Esophagus squamous epithelium (tissue), 4 donors: Measurements from ENCODE around the gene BIN1.

Experiments
- POLR2A ChIP-seq, 4 donors: fragments of 450-650 bp; IDR thresholded peaks; one replicate each; pipeline ENCODE4 v1.6.1; 2017; ENCODE audit warnings: antibody characterized with exemption in 4 of 4, mild to moderate bottlenecking in 4 of 4, moderate library complexity in 3 of 4
- TF ChIP-seq, protein P1 (sequence below), 6 experiments: fragments of 450-650 bp in 4 of 6; fragments of 200-600 bp in 2 of 6; sonication (generic) in 2 of 6; IDR thresholded peaks; one replicate each; pipeline ENCODE4 v1.5.1; 2016 to 2019; ENCODE audit warnings: antibody characterized with exemption in 6 of 6, mild to moderate bottlenecking in 4 of 6, moderate library complexity in 4 of 6

DNA sequence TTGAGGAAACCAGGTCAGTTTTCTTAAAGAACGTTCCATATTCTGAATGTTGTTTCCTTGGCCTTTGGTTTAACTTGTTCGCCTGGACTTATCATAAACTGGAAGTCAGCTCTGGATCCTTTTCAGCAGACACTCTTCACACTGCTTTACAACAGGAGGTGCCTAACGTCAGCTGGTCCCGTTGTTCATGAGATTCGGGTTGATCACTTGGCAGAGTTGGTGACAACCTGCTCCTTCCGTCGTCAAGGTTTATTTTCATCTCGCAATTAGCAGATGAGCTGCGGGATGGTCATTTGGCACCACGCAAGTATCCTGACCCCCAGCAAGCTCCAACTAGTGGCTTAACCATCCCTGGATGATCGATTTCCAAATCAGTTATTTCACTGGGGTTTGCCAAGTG lies 23.0 kb upstream of the BIN1 start:
- TF ChIP-seq, protein P1, sequence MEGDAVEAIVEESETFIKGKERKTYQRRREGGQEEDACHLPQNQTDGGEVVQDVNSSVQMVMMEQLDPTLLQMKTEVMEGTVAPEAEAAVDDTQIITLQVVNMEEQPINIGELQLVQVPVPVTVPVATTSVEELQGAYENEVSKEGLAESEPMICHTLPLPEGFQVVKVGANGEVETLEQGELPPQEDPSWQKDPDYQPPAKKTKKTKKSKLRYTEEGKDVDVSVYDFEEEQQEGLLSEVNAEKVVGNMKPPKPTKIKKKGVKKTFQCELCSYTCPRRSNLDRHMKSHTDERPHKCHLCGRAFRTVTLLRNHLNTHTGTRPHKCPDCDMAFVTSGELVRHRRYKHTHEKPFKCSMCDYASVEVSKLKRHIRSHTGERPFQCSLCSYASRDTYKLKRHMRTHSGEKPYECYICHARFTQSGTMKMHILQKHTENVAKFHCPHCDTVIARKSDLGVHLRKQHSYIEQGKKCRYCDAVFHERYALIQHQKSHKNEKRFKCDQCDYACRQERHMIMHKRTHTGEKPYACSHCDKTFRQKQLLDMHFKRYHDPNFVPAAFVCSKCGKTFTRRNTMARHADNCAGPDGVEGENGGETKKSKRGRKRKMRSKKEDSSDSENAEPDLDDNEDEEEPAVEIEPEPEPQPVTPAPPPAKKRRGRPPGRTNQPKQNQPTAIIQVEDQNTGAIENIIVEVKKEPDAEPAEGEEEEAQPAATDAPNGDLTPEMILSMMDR (IDR thresholded peaks at IDR 0.05) = no peak
- TF ChIP-seq POLR2A (IDR thresholded peaks at IDR 0.05) = no peak
